ENCODE results near the gene DLL3.

The DLL3 gene

GRCh38 chr19:39524495-39524894, 25.7 kb downstream of the DLL3 start:
- Histone ChIP-seq H3K27me3 (replicated peaks) (no peaks in the 10 kb centered on the region), H3K4me3 (ENCODE audit: low read depth, low read length) (no peak overlapping the region), H3K36me3 (replicated peaks) (no peaks in the 10 kb centered on the region), H3K27ac (no peak overlapping the region)
- TF ChIP-seq CTCF (IDR thresholded peaks at IDR 0.05; ENCODE audit: low read depth, low read length, missing control alignments), result no peak
- in situ Hi-C loops (cut with HindIII; ENCODE audit: low pct_ligation_motif_present, low sequenced_read_pairs), result no loop called here
- DNase-seq, result no peak

- no peak for TF ChIP-seq CTCF (IDR thresholded peaks at IDR 0.05; ENCODE audit: low read depth, low read length, missing control alignments)
- Histone ChIP-seq H3K4me3 (ENCODE audit: low read depth, low read length) (no peak overlapping the region), H3K27ac (no peak overlapping the region), H3K27me3 (replicated peaks) (no peaks in the 10 kb centered on the region), H3K36me3 (replicated peaks) (no peaks in the 10 kb centered on the region)
- in situ Hi-C loops (cut with HindIII; ENCODE audit: low pct_ligation_motif_present, low sequenced_read_pairs), result no loop called here
- no peak for DNase-seq
These were observed 26.5 kb downstream of the DLL3 start for GRCh38 chr19:39525205-39525604.

GRCh38 chr19:39531834-39532232, 33.1 kb downstream of the DLL3 start:
- Histone ChIP-seq H3K36me3 (replicated peaks) (no peaks in the 10 kb centered on the region), H3K27ac (no peak overlapping the region), H3K27me3 (replicated peaks) (no peaks in the 10 kb centered on the region), H3K4me3 (ENCODE audit: low read depth, low read length) (peak overlapping the region; percentile 94)
- no peak for TF ChIP-seq CTCF (IDR thresholded peaks at IDR 0.05; ENCODE audit: low read depth, low read length, missing control alignments)
- in situ Hi-C loops (cut with HindIII; ENCODE audit: low pct_ligation_motif_present, low sequenced_read_pairs), result no loop called here
- DNase-seq, result no peak

- peak within 1 kb of the TSS; percentile 72 for H3K27ac ChIP-seq
- TF ChIP-seq CTCF (IDR thresholded peaks at IDR 0.05; ENCODE audit: low read depth, low read length, missing control alignments), result peak; percentile 99
- H3K4me3 ChIP-seq (ENCODE audit: low read depth, low read length), result peak within 1 kb of the TSS; percentile 94
- peak; percentile 88 for DNase-seq
- H3K36me3 ChIP-seq (replicated peaks), result no peaks in the 10 kb centered on the region
- H3K27me3 ChIP-seq (replicated peaks), result no peaks in the 10 kb centered on the region
- in situ Hi-C loops (cut with HindIII; ENCODE audit: low pct_ligation_motif_present, low sequenced_read_pairs), result no loop called here
These were observed 33.7 kb downstream of the DLL3 start, which contains the start of gene EID2B for GRCh38 chr19:39532233-39533002. TSS of gene EID2B (minus strand) at chr19:39532852. CDS start at chr19:39532802, 50 bp downstream.

- no peak for DNase-seq
- no peak overlapping the region for H3K4me3 ChIP-seq (ENCODE audit: low read depth, low read length)
- no peak overlapping the region for H3K27ac ChIP-seq
- in situ Hi-C loops (cut with HindIII; ENCODE audit: low pct_ligation_motif_present, low sequenced_read_pairs), result no loop called here
- no peaks in the 10 kb centered on the region for H3K27me3 ChIP-seq (replicated peaks)
- no peaks in the 10 kb centered on the region for H3K36me3 ChIP-seq (replicated peaks)
- no peak for TF ChIP-seq CTCF (IDR thresholded peaks at IDR 0.05; ENCODE audit: low read depth, low read length, missing control alignments)
These were observed 34.3 kb downstream of the DLL3 start for GRCh38 chr19:39533003-39533512.

Measured in brain microvascular endothelial cell (primary cell).